NCI-H2171 (cell line): ENCODE measurements around the gene TMEM106C.
A peak's percentile ranks its signal among the peaks of the same experiment; 100 is the strongest.

ENCODE experiments used
- DNase-seq: peaks from one replicate; lab custom pipeline; 2025; lab: John Stamatoyannopoulos, UW

Gene TMEM106C

DNA sequence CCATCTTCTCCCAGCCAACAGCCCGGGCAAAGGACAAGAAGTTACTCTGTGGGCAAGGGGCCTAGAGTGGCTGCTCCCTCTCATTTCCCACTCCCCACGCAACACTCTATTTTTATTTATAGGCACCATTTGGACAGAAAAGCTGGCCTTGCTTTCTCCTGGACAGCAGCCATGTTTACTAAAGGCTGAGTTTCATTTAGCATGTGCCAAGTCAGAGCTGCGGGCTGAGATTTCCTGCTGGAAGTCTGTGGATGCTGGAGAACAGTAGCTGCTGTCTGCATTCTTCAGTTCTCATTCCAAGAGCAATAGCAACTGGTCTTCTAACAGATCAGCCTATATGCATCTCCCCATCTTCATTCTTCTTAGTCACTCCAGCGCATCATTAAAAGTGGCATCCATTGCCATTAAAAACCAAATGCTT is 32.6 kb downstream of the TMEM106C start:
- DNase-seq: no peak

DNA sequence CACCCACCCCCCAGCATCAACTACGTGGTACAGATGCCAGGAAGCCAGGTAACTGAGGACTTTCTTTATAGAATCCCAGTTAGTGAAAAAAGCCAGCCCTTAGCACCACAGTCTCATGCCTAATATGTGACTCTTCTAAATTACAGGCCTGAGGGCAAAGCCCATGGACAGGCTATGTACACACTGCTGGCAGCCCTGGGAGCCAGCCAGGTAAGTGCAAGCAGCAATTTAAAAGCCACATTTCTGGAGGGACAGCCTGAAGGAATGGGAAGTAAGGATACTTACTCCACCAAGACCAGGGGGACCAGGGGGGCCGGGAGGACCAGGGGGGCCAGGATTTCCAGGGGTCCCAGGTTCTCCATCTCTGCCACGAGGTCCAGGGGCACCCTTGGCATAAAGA is 33.9 kb downstream of the TMEM106C start:
- no peak for DNase-seq

DNA sequence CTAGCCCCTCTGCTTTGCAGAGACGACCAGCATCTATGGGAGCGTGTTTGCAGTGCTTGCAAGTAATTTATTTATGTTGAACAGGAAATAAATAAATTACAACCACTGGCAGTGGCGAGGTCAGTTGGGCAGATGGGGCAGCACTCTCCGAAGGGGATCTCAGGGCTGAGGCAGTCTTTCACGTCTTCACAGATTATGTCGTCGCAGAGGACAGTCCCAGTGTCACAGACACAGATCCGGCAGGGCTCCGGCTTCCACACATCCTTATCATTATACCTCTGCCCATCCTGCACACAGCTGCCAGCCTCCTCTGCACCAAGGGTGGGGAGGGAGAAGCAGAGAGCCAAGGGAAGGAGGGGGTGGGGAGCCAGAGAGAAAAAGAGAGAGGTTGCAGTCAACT is 36.4 kb downstream of the TMEM106C start:
- DNase-seq: no peak

DNA sequence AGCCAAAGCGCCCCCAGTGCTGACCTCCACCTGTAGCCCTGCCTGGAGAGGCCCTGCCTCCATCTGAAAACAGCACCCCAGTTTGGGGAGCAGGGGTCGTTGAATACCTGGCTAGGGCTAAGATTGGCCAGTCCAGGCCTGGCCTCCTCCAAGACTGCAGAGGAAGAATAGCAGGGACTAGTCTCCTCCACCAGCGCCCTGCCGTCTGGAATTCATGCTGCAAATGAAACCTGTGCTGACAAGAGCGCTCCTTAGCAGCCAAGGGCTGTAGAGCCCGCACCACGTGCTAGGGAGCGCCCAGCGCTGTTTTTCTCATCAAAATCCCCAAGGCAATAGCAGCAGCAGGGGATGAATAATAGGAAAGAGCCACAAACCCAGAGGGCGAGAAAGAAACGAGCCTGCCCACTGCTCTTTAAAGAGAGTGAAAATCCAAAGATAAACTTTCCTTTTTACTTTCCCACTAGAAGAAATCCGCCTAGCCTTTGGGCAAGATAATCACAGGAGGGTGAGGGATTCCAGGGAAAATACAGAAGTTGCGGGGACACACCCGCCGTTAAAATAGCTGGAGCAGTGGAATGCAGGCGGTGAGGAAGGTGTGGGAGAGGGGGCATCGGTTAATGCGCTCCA is 37.6 kb downstream of the TMEM106C start:
- DNase-seq: peak; percentile 40

DNA sequence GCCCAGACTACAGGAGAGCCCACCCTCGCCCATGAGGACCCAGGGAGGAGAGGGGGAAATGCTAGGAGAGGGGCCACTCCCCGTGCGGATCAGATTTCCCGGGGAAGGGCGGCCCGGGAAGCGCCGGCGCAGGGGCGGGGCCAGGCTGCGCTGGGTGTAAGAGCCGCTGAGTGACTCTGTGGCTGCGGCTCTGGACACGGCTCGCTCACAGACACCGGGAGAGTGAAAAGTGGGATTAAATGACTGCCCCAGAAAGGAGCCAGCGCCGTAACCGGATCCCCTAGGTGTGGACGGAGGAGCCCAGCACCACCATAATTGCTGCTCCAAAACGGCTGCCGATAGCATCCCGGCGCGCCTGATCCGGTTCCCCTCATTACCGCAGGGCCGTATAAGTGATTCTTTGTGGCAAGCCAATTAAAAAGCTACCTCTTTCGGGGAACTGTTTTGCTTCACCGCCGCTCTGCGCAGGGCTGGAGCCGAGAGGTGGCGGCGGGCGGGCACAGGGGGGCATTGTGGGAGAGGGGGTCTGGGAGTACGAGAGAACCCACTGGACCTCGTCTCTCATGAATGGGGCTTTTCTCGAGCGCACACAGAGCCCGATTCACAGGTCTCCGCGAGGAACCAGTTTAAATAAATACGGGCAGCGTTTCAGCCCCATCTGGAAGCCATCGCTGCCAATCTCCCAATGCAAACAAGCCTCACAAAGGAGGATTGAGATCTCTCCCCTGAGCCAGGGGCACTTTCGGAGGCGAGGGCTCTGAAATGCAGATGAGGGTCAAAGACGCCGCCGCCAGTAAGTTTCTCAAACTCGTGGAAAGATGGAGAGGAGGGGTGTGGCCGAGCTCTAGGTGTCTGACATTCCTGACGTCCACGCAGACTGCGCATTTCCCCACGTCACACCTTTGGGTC is 38.4 kb downstream of the TMEM106C start:
- DNase-seq: peak; percentile 41

DNA sequence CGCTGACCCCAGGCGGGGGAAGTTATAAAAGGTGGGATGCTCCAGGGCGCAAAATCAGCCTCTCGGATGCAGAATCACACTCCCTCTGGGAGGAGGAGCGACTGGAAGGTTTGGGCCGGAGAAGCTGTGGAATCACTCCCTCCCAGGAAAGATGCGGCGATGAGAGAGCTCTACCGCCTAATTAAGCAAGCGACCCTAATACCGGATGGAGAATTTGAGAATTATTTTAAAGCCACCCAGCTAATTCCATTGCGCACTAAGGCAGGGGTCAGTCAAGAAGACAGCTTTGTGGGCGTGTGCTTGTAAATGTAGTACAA is 39.0 kb downstream of the TMEM106C start:
- no peak for DNase-seq

DNA sequence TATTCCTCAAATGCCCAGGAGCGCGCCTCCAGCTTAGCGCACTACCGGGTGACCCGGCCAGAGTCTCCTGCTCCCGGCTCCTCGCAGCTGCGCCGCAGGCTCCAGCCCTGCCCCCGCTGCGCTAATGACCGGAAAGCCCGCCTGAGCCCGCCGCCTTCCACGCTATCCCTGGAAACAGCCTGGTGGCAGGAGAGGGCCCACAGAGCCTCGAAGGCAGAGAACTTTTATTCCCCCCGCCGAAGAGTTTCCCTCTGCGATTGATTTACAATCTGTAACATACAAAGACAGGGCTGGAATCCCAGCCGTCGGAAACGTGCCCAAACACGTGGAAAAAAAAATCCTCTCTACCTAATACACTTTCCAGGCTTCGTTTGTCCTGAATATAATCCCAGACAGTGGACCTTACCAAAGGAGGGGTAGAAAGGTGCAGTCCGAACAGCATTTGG is 39.4 kb downstream of the TMEM106C start:
- DNase-seq: no peak

DNA sequence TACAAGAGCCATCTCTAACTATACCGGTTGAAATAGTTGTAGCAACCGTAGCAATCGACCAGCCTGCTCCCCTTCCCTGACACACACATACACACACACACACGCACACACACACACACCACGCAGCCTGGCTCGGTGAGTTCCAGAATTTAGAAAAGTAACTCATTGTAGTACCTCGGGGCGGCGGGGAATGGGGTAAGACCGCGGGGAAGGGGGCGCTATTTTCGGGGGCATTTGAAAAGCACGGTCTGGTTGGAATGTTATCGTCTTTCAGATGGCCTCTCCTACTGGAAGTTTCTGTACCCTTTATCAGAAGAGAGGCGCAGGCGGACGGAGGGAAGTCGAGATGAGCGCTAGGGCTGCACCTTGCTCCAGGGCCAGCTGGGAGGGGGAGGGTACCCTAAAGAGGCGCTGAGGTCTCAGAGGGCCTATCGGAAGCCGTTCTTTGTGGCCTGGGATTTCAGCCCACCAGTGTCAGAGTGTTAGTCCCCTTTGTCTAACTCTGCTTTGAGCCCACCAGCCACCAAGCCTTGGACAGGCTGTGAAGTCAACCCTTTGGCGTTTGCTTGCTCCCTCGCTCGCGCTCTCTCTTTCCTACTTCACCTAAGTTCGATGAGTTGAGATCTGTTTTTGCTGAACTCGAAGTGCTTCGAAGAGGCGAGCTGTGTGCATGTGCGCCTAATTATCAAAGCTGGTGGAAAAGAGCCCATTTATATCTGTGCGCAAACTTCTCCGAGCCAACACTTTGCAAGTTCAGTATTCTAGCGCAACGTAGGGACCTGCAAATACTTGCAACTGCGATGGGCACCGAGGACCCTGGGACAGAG is 40.0 kb downstream of the TMEM106C start:
- no peak for DNase-seq

DNA sequence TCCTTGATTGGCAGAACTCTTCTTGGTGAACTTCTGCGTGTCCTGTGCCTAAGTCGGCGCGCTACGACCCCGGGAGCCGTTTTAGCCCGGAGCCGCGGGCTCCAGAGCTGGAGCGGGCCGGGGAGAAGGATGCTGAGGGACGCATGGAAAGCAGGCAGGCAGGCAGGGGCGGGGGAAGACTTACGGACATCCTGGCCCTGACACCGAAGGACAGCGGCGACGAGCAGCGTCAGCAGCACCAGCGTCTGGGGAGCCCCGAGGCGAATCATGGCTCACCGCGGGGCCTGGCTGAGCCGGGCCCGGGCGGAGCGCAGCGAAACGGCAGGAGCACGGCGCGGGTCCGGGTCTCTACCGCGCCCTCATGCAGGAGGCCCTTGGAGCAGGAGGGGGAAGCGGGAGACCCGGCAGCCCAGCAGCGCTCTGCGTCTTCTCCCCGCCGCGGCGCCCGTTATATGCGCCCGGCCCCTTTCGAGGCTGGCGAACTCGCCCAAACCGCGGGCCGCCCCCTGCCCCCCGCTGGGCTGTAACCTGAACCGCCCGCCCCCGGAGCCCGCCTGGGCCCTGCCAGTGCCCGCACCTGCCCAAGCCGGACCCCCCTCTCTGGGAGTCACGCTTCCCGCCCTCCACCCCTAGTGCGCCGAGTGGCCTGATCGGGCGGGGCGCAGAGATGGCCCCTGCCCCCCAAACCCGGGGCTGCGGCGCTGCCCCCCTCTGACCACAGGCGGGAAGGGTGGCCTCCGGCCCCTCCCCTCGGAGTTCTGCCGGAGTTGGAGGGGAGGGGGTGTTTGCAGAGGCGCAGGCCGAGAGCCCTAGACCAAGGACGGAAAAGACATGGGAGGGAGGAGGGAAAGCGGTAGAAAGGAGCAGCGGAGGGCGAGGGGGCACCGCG is 40.9 kb downstream of the TMEM106C start, which contains the start of gene COL2A1:
COL2A1 (minus strand) TSS at position 424 of the 889 bp plus-strand sequence; CDS start at position 269, 155 bp downstream.
- DNase-seq: no peak

DNA sequence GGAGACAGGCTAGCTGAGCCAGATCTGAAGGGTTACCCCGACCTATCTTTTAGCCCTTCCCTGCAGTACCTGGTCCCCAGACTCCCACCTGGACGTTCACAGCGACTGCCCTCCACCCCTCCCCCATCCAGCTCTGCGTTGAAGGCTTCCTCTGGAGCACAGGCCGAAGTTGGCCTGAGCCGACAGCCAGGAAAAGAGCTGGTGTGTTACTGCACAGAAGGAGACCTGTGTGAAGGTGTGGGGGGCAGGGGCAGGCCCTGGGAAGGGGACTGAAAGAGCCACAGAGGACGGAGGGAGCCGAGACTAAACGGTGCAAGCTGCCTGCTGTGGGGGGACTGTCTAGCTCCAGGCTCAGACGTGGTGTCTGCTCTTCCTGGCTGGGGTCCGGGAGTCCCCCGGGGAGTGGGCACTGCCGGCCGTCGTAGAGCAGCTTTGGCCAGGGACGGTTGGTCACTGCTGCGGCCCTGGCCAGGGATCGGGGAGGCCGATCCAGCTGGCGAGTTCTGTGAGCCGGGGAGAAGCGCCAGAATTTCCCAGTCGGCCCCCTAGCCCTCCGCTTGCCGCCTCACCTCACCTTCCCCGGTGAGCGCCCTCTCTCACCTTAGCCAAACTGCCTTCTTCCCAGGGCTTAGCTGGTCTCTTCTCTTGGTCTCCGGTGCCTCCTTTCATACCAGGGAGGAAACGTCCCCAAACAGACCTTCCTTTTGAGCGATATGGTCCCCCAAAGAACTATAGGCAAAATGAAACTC is 41.8 kb downstream of the TMEM106C start:
- DNase-seq: no peak

DNA sequence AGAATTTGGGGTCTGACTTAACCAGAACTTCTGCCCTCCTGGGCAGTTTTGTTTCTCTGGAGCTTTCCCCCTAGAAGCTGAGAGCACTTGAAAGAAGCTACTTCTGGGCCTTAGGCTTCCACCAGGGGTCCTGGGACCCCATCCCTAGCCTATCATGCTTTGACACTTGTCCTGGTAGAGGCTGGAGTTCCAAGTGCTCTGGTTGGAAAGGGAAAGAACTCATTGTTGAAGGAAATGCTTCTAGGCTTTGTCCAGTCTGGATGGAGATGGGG is 42.3 kb downstream of the TMEM106C start:
- DNase-seq: no peak

DNA sequence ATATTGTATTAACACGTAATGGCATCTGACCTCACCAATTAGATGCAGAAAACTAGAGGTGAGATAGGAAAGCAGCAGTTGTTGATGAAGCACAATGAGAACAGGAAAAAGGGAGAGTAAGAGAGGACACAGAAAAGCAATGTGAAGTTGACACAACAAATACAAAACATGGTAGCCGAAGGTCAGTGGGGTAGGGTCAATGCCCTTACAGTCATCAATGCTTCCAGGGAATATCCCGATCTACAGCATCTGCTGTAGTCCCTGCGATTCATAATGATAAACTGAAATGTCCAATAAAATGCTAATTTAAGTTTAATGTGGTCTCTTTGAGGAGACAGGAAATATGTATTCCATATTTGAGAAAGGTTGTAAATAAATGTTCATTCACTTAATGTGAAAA is 43.8 kb downstream of the TMEM106C start:
- DNase-seq: no peak

DNA sequence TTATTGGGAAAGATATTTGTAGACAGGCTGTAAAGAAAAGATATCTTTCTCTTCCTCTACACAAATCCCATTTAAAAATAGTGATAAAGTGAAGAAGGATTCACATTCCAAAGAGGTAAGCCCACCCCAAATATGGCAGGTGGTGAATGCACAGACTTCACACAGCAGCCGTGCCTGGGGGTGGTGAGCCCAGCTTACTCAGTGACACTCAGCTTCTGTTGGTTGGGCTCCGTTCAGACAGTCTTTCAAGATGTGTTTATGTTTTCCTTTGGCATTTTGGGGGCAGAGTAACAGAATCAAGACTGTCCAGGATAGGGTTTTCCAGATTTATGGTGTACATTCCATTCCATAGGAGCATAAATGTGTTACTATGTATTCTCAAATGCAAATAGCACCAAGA is 45.0 kb downstream of the TMEM106C start:
- no peak for DNase-seq

DNA sequence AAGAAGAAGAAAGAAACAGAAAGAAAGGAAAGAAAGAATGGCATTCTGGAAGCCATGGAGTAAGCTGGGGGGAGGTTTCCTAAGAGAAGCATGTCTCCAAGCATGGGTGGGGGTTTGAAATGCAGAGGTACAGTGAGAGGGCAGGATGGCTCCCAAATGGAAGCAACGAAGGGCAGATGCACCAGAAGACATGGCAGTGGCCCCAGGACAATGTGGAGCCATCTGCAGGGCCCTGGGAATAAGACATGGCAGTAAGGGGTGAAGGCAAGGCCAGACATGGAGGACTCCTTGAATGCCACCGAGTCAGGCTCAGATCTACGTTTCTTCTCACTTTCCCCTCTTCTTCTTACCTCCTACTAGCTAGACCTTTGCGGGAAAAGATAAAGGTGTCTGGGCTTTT is 45.6 kb downstream of the TMEM106C start:
- DNase-seq: no peak

DNA sequence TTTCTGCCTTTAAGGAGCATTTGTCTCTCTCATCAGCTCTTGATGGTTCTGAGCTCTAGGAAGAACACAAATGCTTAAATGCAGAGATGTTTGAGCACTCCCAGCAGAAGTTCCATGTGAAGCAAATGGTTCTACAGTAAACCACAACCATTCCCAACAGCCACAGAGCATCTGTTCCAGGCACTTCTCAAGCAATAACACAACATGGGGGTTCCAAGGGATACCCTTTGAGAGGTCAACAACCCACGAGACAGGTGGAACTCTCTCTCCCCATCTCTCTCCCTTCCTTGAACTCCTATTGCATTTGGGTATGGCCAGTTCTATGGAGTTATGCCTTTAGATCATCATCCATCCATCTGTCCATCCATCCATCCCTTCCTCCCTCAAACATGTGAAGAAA is 46.1 kb downstream of the TMEM106C start:
- DNase-seq: no peak

DNA sequence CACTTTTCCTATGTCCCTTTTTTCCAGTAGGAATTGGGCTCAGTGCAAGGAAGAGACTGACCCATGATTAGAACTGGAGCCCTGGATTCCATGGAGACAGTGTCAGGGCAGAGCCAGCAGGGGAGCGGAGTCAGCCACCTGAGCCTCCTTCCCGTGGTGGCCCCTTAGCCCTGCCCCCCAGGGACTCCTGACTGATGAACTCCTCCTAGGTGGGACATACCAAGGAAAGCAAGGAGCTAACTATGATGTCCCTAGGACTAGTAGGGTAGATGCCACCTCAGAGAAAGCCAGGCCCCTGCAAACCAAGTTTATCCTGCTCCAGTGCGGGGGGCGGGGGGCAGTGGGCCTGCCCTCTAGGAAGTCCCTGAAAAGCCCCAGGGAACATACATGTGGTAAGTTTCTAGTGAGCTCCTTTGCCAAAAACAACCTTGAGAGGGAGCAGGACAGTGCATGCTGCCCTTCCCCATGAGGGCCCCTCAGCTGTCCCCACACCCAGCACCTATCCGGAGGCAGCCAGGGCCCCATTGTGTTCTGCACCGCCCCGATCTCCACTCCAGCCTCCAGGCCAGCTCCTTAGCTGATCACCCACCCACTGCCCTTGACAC is 47.1 kb downstream of the TMEM106C start:
- DNase-seq: no peak

DNA sequence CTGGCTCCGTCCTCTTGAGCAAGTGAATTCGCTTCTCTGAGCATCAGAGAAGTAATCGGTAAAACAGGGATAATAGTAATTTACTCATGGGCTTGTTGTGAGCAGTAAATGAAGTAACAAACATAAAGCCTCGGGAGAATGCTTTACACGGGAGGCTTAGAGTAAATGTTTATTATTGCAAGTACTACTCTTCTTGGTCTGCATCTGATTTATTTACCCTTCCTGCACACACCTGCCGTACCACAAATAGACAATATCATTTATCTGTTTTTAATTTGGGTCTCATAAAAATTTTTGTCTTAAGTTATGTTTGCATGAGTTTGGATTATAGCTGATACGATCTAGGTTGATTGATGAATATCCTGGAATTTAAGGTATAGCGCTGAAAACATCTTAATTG is 48.7 kb downstream of the TMEM106C start:
- no peak for DNase-seq

DNA sequence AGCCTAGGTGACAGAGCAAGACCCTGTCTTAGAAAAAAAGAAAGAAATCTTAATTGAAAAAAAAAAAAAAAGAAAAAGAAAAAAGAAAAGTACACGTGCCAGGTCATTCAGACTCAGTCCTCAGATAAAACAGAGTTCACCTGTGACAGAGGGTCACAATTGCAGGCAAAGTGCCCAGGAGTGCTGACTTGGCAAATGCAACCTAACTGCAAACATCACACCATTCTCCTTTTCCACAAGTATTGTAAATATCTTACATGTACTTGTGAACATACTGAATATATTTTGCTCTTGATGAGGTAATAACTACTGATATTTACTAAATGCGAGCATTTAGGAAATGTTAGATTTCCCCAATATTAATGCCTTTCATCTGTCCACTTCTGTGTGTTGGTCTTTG is 49.9 kb downstream of the TMEM106C start:
- no peak for DNase-seq

DNA sequence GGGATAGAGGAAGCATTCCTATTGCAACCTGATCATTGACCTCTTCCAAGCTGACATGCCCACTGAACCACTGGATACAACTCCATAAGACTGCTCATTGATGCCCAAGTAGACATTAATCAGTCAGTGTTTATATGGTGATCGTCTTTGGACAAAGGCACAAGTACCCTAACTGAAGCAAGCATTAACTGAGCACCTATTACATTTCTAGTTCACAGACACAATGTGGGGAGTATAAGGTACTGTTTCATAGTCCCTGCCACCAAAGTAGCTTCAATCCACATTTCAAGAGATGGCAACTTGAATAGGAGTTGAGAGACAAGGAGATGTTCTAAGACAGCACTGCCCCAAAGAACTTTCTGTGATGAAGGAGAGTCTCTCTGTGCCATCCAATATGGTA is 51.7 kb downstream of the TMEM106C start:
- DNase-seq: no peak

DNA sequence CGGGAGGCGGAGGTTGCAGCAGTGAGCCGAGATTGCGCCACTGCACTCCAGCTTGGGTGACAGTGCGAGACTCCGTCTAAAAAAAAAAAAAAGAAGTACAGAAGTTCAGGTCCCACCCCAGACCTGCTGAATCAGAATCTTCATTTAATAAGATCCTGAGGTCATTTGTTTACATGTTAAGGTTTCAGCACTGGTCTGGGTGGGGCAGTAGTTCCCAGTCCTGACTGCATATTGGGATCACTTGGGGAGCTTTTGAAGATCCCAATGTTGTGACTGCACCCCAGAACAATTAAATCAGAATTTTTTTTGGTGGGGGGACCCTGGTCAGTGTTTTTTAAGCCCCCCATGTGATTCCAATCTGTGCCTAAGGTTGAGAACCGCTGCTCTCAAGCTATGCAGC is 52.6 kb downstream of the TMEM106C start:
- no peak for DNase-seq
